GM12878 (cell line): ENCODE results near the gene CCNDBP1. TPM values are rescaled to one million over a fixed set of nuclear protein-coding genes. Genes with fewer than 3 reads are reported as not detected.

Experiments
- ATAC-seq: fragments of 200-7000 bp; cut with Tn5 transposase; 3 replicates; pipeline ENCODE4 v1.9.1; 2020; ENCODE audit warnings: mild to moderate bottlenecking, moderate library complexity
- BruUV-seq: library from RNA; stranded (reverse); fragments of 400-500 nt; replicated peaks from 2 replicates; lab custom pipeline; 2021; lab: Mats Ljungman, UMichigan
- CTCF ChIA-PET: fragments of 300-600 bp; sonication (Branson Sonifier 250); formaldehyde crosslinking; extraction: SDS; loops from one replicate; lab custom pipeline; 2021; ENCODE audit warnings: inconsistent platforms; lab: Yijun Ruan, JAX
- POLR2A ChIA-PET: fragments of 350-600 bp; formaldehyde crosslinking; extraction: SDS; loops from one replicate; lab custom pipeline; 2021; ENCODE audit warnings: inconsistent platforms; lab: Charles Lee
- RAD21 ChIA-PET: fragments of 300-600 bp; sonication (Branson Sonifier 250); formaldehyde crosslinking; loops from one replicate; lab custom pipeline; 2023; ENCODE audit warnings: antibody characterized with exemption; ENCODE audit not compliant: unreplicated experiment; lab: Charles Lee
- SMC1A ChIA-PET: fragments of 300-600 bp; sonication (Branson Sonifier 250); formaldehyde crosslinking; loops from one replicate; lab custom pipeline; 2023; ENCODE audit not compliant: unreplicated experiment, uncharacterized antibody; lab: Charles Lee
- DNase-seq: peaks from one replicate; pipeline ENCODE4 v3.0.0-alpha.2; 2011; ENCODE audit warnings: low read depth, low spot score
- FAIRE-seq: peaks from 3 replicates; lab custom pipeline; 2011; peaks lifted over from hg19 to GRCh38; lab: Jason Lieb, UNC
- H2AFZ ChIP-seq: 2 replicates; pipeline ENCODE4 v1.6.0; 2011; ENCODE audit warnings: low read depth, low read length, control low read depth; ENCODE audit not compliant: control insufficient read depth
- H3K27ac ChIP-seq: 2 replicates; pipeline ENCODE4 v1.5.1; 2011; ENCODE audit warnings: control low read depth; ENCODE audit not compliant: control insufficient read depth, insufficient read depth
- H3K27me3 ChIP-seq, 2 experiments: replicated peaks in 1 of 2; 2 replicates each; pipeline versions ENCODE4 v1.6.0 to v1.6.1; 2011; ENCODE audit warnings: low read length in 1 of 2; ENCODE audit not compliant: control insufficient read depth in 2 of 2, insufficient read depth in 2 of 2
- H3K36me3 ChIP-seq, 2 experiments: 2 replicates each; pipeline ENCODE4 v1.5.1; 2011; ENCODE audit warnings: low read length in 1 of 2; ENCODE audit not compliant: control insufficient read depth in 2 of 2, insufficient read depth in 2 of 2
- H3K4me1 ChIP-seq: 2 replicates; pipeline ENCODE4 v1.6.1; 2011; ENCODE audit warnings: mild to moderate bottlenecking, low read length, moderate library complexity, mixed read lengths; ENCODE audit not compliant: control insufficient read depth, insufficient read depth
- H3K4me2 ChIP-seq: 2 replicates; pipeline ENCODE4 v1.6.0; 2011; ENCODE audit warnings: control low read depth; ENCODE audit not compliant: control insufficient read depth, insufficient read depth
- H3K4me3 ChIP-seq: fragments of 200-600 bp; sonication (generic); 2 replicates; pipeline ENCODE4 v1.5.1; 2016
- H3K79me2 ChIP-seq: 2 replicates; pipeline ENCODE4 v1.6.0; 2011; ENCODE audit warnings: low read length; ENCODE audit not compliant: control insufficient read depth, insufficient read depth
- H3K9ac ChIP-seq: 2 replicates; pipeline ENCODE4 v1.8.0; 2011; ENCODE audit warnings: low read length, control low read depth, mixed read lengths; ENCODE audit not compliant: control insufficient read depth, insufficient read depth
- H3K9me3 ChIP-seq: replicated peaks from 3 replicates; pipeline ENCODE4 v1.5.1; 2011; ENCODE audit warnings: mild to moderate bottlenecking, low read length; ENCODE audit not compliant: control insufficient read depth, insufficient read depth
- H4K20me1 ChIP-seq: 2 replicates; pipeline ENCODE4 v1.6.0; 2011; ENCODE audit not compliant: control insufficient read depth, insufficient read depth
- CREB1 ChIP-seq: IDR thresholded peaks from 2 replicates; pipeline ENCODE4 v1.6.1; 2012; ENCODE audit warnings: low read depth, mild to moderate bottlenecking, inconsistent platforms
- DPF2 ChIP-seq: fragments of 450-650 bp; IDR thresholded peaks from 2 replicates; pipeline ENCODE4 v1.6.1; 2017; ENCODE audit warnings: mild to moderate bottlenecking
- EED ChIP-seq: sonication (generic); IDR thresholded peaks from 2 replicates; pipeline ENCODE4 v1.6.1; 2016; ENCODE audit warnings: antibody characterized with exemption, low read depth
- EGR1 ChIP-seq, 2 experiments: IDR thresholded peaks; 1 replicate in 1 of 2; 2 replicates in 1 of 2; pipeline ENCODE4 v1.6.1; 2011 to 2012; ENCODE audit warnings: low read depth in 2 of 2, low read length in 2 of 2, borderline replicate concordance in 1 of 2, mild to moderate bottlenecking in 1 of 2, moderate library complexity in 1 of 2
- POLR2A ChIP-seq: IDR thresholded peaks from 2 replicates; pipeline ENCODE4 v1.6.1; 2011; ENCODE audit warnings: low read depth, mild to moderate bottlenecking, low read length
- RAD51 ChIP-seq: fragments of 450-650 bp; IDR thresholded peaks from 2 replicates; pipeline ENCODE4 v1.6.1; 2016; ENCODE audit warnings: moderate library complexity, mild to moderate bottlenecking, inconsistent platforms
- RB1 ChIP-seq: fragments of 450-650 bp; formaldehyde crosslinking; IDR thresholded peaks from 2 replicates; pipeline ENCODE4 v1.6.1; 2017; ENCODE audit warnings: mild to moderate bottlenecking, borderline replicate concordance
- SMC3 ChIP-seq: IDR thresholded peaks from 2 replicates; pipeline ENCODE4 v1.6.1; 2011; ENCODE audit warnings: low read length, improper control_type of control experiment, borderline replicate concordance
- TBL1XR1 ChIP-seq: IDR thresholded peaks from 2 replicates; pipeline ENCODE4 v1.6.1; 2012; ENCODE audit warnings: low read depth, low read length, improper control_type of control experiment
- TCF3 ChIP-seq: IDR thresholded peaks from 2 replicates; pipeline ENCODE4 v1.6.1; 2012; ENCODE audit warnings: low read depth, mild to moderate bottlenecking, low read length, borderline replicate concordance; ENCODE audit not compliant: insufficient read depth
- YBX1 ChIP-seq: fragments of 450-650 bp; IDR thresholded peaks from 2 replicates; pipeline ENCODE4 v1.6.1; 2016; ENCODE audit warnings: antibody characterized with exemption
- WGBS: methylation state at CpG from one replicate; pipeline ENCODE4 v1.1.6; 2016; ENCODE audit warnings: low lambda C conversion rate; ENCODE audit not compliant: insufficient replicate concordance, insufficient coverage; ENCODE audit errors: missing lambda C conversion rate; 5-methylcytosine and 5-hydroxymethylcytosine counted together
- in situ Hi-C: fragments of 300-500 bp; cut with MboI; formaldehyde crosslinking; loops from 9 replicates; pipeline ENCODE4 v1.14.3; 2018; ENCODE audit warnings: mixed read lengths
- intact Hi-C: fragments of 100-400 bp; cut with micrococcal nuclease; formaldehyde crosslinking; loops from one replicate; pipeline ENCODE4 v1.14.2; 2022; ENCODE audit not compliant: unreplicated experiment
- polyA plus RNA-seq, 11 experiments: library from polyadenylated mRNA; depleted of rRNA in 4 of 11; unstranded in 6 of 11; stranded (reverse) in 5 of 11; fragments of >200 nt; fragmentation: Nextera tagmentation in 4 of 11; fragmentation: Illumina TruSeq in 1 of 11; extraction: Ambion mirVana in 4 of 11; extraction: Trizol in 1 of 11; gene quantifications; 1 replicate in 1 of 11; 2 replicates in 10 of 11; pipeline versions ENCODE4 v1.2.1 to v1.2.3, GENCODE V29; 2011 to 2016; ENCODE audit warnings: inconsistent platforms in 2 of 11, missing spikeins in 2 of 11, low read depth in 1 of 11
- total RNA-seq, 4 experiments: library from RNA; depleted of rRNA in 3 of 4; stranded (reverse); fragments of >200 nt in 3 of 4; fragmentation: Illumina TruSeq in 1 of 4; extraction: Trizol in 1 of 4; gene quantifications; 2 replicates each; pipeline versions ENCODE4 v1.2.1 to v1.2.3, GENCODE V29; 2013 to 2021
- TF ChIP-seq, protein P1 (sequence below): IDR thresholded peaks from 2 replicates; pipeline ENCODE4 v1.6.1; 2012; ENCODE audit warnings: mild to moderate bottlenecking, low read depth, low read length
- TF ChIP-seq, protein P2 (sequence below): fragments of 450-650 bp; IDR thresholded peaks from 2 replicates; pipeline ENCODE4 v1.6.1; 2017; ENCODE audit warnings: low read depth, mild to moderate bottlenecking, moderate library complexity
- TF ChIP-seq, protein P3 (sequence below): fragments of 450-650 bp; IDR thresholded peaks from 2 replicates; pipeline ENCODE4 v1.6.1; 2017; ENCODE audit warnings: mild to moderate bottlenecking

CCNDBP1 gene
- total and polyA plus RNA-seq, 10 of the 15 experiments (the other 5 are each of a cell fraction or from before 2014, with no cell fraction given), result 30.1 to 86.7 (median 42.2) TPM

DNA sequence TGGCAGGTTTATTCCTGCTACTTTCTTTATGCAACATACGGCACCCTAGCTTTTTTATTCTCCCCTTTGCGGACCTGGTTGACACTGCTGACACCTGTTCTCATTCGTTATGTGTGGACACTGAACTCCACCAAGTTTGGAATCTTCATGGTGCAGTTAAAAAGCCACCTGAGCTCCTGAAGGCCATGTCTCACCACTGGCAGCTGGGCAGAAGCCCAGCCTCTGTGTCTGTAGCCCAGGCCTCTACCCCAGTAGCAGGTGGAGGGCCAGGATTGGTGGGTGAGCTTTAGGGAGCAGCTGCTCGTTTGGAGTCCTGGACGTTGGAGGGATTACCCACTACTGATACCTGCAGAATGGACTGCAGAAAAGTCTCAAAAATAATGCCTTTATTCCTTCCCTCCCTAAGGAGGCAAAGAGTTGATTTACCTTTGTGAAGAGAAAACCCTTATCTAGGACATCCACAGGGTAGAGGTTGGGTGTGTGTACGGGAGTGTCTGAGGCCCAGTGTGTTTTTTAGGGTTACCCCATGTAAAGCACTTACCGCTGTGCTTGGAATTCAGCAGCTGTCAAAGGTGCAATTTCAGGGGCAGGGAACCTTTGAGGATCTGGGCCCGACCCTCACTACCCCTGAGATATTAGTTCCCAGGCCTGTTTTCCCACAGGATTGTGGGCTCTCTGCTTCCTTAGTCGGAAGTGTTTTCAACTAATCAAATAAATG lies 637 bp upstream of the CCNDBP1 start:
- RAD21 ChIA-PET, result interaction anchor here (1.0 to 1.9 kb wide), 3 partner anchors 40 to 101 kb away, joined by 4 to 7 read pairs (median 4); no protein-coding TSS in a partner anchor
- in situ Hi-C loops (no loop called here), intact Hi-C loops (loop anchor here (5.0 kb wide), 1 partner anchor 52 kb away; the partner anchor contains the start of gene TMEM62)
- TF ChIP-seq EED (no peak), YBX1 (no peak), DPF2 (no peak), TBL1XR1 (no peak), EGR1 (IDR thresholded peaks at IDR 0.05; ENCODE audit: borderline replicate concordance in 1 of 2, low read depth in 2 of 2, low read length in 2 of 2) (no peak), CREB1 (no peak), TCF3 (no peak), RB1 (no peak), RAD51 (no peak), SMC3 (no peak), POLR2A (no peak)
- TF ChIP-seq, protein P1, sequence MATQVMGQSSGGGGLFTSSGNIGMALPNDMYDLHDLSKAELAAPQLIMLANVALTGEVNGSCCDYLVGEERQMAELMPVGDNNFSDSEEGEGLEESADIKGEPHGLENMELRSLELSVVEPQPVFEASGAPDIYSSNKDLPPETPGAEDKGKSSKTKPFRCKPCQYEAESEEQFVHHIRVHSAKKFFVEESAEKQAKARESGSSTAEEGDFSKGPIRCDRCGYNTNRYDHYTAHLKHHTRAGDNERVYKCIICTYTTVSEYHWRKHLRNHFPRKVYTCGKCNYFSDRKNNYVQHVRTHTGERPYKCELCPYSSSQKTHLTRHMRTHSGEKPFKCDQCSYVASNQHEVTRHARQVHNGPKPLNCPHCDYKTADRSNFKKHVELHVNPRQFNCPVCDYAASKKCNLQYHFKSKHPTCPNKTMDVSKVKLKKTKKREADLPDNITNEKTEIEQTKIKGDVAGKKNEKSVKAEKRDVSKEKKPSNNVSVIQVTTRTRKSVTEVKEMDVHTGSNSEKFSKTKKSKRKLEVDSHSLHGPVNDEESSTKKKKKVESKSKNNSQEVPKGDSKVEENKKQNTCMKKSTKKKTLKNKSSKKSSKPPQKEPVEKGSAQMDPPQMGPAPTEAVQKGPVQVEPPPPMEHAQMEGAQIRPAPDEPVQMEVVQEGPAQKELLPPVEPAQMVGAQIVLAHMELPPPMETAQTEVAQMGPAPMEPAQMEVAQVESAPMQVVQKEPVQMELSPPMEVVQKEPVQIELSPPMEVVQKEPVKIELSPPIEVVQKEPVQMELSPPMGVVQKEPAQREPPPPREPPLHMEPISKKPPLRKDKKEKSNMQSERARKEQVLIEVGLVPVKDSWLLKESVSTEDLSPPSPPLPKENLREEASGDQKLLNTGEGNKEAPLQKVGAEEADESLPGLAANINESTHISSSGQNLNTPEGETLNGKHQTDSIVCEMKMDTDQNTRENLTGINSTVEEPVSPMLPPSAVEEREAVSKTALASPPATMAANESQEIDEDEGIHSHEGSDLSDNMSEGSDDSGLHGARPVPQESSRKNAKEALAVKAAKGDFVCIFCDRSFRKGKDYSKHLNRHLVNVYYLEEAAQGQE, result no peak
- TF ChIP-seq, protein P2, sequence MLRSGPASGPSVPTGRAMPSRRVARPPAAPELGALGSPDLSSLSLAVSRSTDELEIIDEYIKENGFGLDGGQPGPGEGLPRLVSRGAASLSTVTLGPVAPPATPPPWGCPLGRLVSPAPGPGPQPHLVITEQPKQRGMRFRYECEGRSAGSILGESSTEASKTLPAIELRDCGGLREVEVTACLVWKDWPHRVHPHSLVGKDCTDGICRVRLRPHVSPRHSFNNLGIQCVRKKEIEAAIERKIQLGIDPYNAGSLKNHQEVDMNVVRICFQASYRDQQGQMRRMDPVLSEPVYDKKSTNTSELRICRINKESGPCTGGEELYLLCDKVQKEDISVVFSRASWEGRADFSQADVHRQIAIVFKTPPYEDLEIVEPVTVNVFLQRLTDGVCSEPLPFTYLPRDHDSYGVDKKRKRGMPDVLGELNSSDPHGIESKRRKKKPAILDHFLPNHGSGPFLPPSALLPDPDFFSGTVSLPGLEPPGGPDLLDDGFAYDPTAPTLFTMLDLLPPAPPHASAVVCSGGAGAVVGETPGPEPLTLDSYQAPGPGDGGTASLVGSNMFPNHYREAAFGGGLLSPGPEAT, result no peak
- TF ChIP-seq, protein P3, sequence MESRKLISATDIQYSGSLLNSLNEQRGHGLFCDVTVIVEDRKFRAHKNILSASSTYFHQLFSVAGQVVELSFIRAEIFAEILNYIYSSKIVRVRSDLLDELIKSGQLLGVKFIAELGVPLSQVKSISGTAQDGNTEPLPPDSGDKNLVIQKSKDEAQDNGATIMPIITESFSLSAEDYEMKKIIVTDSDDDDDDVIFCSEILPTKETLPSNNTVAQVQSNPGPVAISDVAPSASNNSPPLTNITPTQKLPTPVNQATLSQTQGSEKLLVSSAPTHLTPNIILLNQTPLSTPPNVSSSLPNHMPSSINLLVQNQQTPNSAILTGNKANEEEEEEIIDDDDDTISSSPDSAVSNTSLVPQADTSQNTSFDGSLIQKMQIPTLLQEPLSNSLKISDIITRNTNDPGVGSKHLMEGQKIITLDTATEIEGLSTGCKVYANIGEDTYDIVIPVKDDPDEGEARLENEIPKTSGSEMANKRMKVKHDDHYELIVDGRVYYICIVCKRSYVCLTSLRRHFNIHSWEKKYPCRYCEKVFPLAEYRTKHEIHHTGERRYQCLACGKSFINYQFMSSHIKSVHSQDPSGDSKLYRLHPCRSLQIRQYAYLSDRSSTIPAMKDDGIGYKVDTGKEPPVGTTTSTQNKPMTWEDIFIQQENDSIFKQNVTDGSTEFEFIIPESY, result no peak
- H3K4me2 ChIP-seq, result no peak overlapping the region
- CTCF ChIA-PET, result interaction anchor here (1.7 to 5.0 kb wide), 3 partner anchors 40 to 101 kb away, joined by 6 to 37 read pairs (median 9); no protein-coding TSS in a partner anchor
- no peaks in the 10 kb centered on the region for H3K9me3 ChIP-seq
- H3K9ac ChIP-seq, result no peak overlapping the region
- peak overlapping the region; percentile 12; the same call in 1 of the 2 replicates for H2AFZ ChIP-seq
- peaks cover 0 to 2% of the 10 kb centered on the region in 2 experiments; a peak in 2 of 4 replicates for H3K36me3 ChIP-seq
- no peak for ATAC-seq
- FAIRE-seq, result no peak
- H3K4me1 ChIP-seq, result no peaks in the 10 kb centered on the region
- POLR2A ChIA-PET, result interaction anchor here (1.1 to 1.7 kb wide), 5 partner anchors 8 to 78 kb away, joined by 3 to 4 read pairs (median 3); partner anchors contain the start of gene UBR1
- no peaks in the 10 kb centered on the region for H4K20me1 ChIP-seq
- WGBS, result 94% methylated on average over 9 of the region's 9 CpGs
- H3K79me2 ChIP-seq, result peaks cover 15% of the 10 kb centered on the region
- H3K27ac ChIP-seq, result no peak overlapping the region
- H3K4me3 ChIP-seq, result no peak overlapping the region
- DNase-seq, result no peak
- BruUV-seq, result no TSS peak
- no peaks in the 10 kb centered on the region for H3K27me3 ChIP-seq
- SMC1A ChIA-PET, result interaction anchor here (0.6 to 1.9 kb wide), 3 partner anchors 20 to 448 kb away, joined by 3 to 7 read pairs (median 4); no protein-coding TSS in a partner anchor
